IMR-90 (cell line): ENCODE results near the gene TMEM74B.

Experiments used
- MAFK ChIP-seq: IDR thresholded peaks from 2 replicates; pipeline ENCODE4 v1.6.1; 2012; ENCODE audit warnings: low read depth, low read length, improper control_type of control experiment
- MXI1 ChIP-seq: IDR thresholded peaks from 2 replicates; pipeline ENCODE4 v1.6.1; 2012; ENCODE audit warnings: low read depth, mild to moderate bottlenecking, low read length, moderate library complexity, borderline replicate concordance
- USF2 ChIP-seq: fragments of 150-350 bp; IDR thresholded peaks from 2 replicates; pipeline ENCODE4 v1.6.1; 2017; ENCODE audit warnings: mild to moderate bottlenecking, antibody characterized with exemption, low read length, low read depth
- TF ChIP-seq, protein P1 (sequence below): conservative IDR thresholded peaks from 2 replicates; pipeline ENCODE4 v1.5.1; 2012; ENCODE audit warnings: mild to moderate bottlenecking, low read depth, low read length, improper control_type of control experiment

- TF ChIP-seq MXI1 (no peak), MAFK (no peak), USF2 (no peak)
- TF ChIP-seq, protein P1, sequence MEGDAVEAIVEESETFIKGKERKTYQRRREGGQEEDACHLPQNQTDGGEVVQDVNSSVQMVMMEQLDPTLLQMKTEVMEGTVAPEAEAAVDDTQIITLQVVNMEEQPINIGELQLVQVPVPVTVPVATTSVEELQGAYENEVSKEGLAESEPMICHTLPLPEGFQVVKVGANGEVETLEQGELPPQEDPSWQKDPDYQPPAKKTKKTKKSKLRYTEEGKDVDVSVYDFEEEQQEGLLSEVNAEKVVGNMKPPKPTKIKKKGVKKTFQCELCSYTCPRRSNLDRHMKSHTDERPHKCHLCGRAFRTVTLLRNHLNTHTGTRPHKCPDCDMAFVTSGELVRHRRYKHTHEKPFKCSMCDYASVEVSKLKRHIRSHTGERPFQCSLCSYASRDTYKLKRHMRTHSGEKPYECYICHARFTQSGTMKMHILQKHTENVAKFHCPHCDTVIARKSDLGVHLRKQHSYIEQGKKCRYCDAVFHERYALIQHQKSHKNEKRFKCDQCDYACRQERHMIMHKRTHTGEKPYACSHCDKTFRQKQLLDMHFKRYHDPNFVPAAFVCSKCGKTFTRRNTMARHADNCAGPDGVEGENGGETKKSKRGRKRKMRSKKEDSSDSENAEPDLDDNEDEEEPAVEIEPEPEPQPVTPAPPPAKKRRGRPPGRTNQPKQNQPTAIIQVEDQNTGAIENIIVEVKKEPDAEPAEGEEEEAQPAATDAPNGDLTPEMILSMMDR = no peak
These were observed 11.9 kb upstream of the TMEM74B start for GRCh38 chr20:1196634-1197033.
